Fibroblast of lung (primary cell): ENCODE results near the gene ZNF112. TPM values are rescaled to one million over a fixed set of nuclear protein-coding genes. Genes with fewer than 3 reads are reported as not detected.

ENCODE experiments used
- DNase-seq, 2 donors: peaks; one replicate each; pipeline versions ENCODE4 v3.0.0 to v3.0.0-alpha.2; 2010; ENCODE audit warnings: low read depth in 2 of 2
- H2AFZ ChIP-seq: 2 replicates; pipeline ENCODE4 v1.5.1; 2012; ENCODE audit warnings: low read length, control low read depth, inconsistent platforms
- H3K27ac ChIP-seq: 2 replicates; pipeline ENCODE4 v1.5.1; 2011; ENCODE audit warnings: low read length, control low read depth; ENCODE audit not compliant: insufficient read depth
- H3K27me3 ChIP-seq: 2 replicates; pipeline ENCODE4 v1.5.1; 2011; ENCODE audit warnings: mild to moderate bottlenecking, low read length; ENCODE audit not compliant: control insufficient read depth, insufficient read depth
- H3K36me3 ChIP-seq: 2 replicates; pipeline ENCODE4 v1.5.1; 2011; ENCODE audit warnings: low read length; ENCODE audit not compliant: control insufficient read depth, insufficient read depth
- H3K4me1 ChIP-seq: 2 replicates; pipeline ENCODE4 v1.5.1; 2011; ENCODE audit warnings: low read length; ENCODE audit not compliant: control insufficient read depth, insufficient read depth; ENCODE audit errors: extremely low read depth
- H3K4me2 ChIP-seq: 2 replicates; pipeline ENCODE4 v1.5.1; 2011; ENCODE audit warnings: low read length, control low read depth; ENCODE audit not compliant: insufficient read depth; ENCODE audit errors: extremely low read depth
- H3K4me3 ChIP-seq, 4 experiments: fragments of 200-600 bp in 1 of 4; sonication (generic) in 1 of 4; replicated peaks in 1 of 4; 2 replicates each; pipeline ENCODE4 v1.5.1; 2011 to 2016; ENCODE audit warnings: low read length in 4 of 4, low read depth in 3 of 4, mild to moderate bottlenecking in 3 of 4, control low read depth in 2 of 4, inconsistent platforms in 1 of 4, mixed read lengths in 1 of 4; ENCODE audit not compliant: insufficient read depth in 1 of 4; ENCODE audit errors: control extremely low read depth in 1 of 4
- H3K79me2 ChIP-seq: 2 replicates; pipeline ENCODE4 v1.5.1; 2012; ENCODE audit warnings: mild to moderate bottlenecking, low read length, inconsistent platforms; ENCODE audit not compliant: control insufficient read depth, insufficient read depth
- H3K9ac ChIP-seq: 2 replicates; pipeline ENCODE4 v1.5.1; 2011; ENCODE audit warnings: mild to moderate bottlenecking, low read length, control low read depth; ENCODE audit not compliant: insufficient read depth
- H3K9me3 ChIP-seq: 2 replicates; pipeline ENCODE4 v1.5.1; 2012; ENCODE audit warnings: low read depth, low read length; ENCODE audit not compliant: control insufficient read depth, insufficient read depth
- H4K20me1 ChIP-seq: 2 replicates; pipeline ENCODE4 v1.5.1; 2011; ENCODE audit warnings: low read length; ENCODE audit not compliant: control insufficient read depth, insufficient read depth; ENCODE audit errors: extremely low read depth
- CTCF ChIP-seq, 2 donors: IDR thresholded peaks in 1 of 2; conservative IDR thresholded peaks in 1 of 2; 1 replicate in 1 of 2; 2 replicates in 1 of 2; pipeline ENCODE4 v1.5.1; 2011 to 2012; ENCODE audit warnings: low read length in 2 of 2, control low read depth in 1 of 2, inconsistent platforms in 1 of 2, low read depth in 1 of 2, mild to moderate bottlenecking in 1 of 2
- EZH2 ChIP-seq: IDR thresholded peaks from 2 replicates; pipeline ENCODE4 v1.5.1; 2012; ENCODE audit warnings: low read length, control low read depth, mild to moderate bottlenecking; ENCODE audit errors: missing control alignments
- polyA plus RNA-seq, 2 donors: library from polyadenylated mRNA; depleted of rRNA in 1 of 2; stranded (reverse) in 1 of 2; unstranded in 1 of 2; fragments of >200 nt; gene quantifications; 2 replicates each; pipeline ENCODE4 v1.2.1, GENCODE V29; 2011 to 2012; ENCODE audit warnings: missing spikeins in 1 of 2
- total RNA-seq: library from RNA; depleted of rRNA; stranded (reverse); fragments of >200 nt; gene quantifications from 2 replicates; pipeline ENCODE4 v1.2.1, GENCODE V29; 2014

Gene ZNF112
- total and polyA plus RNA-seq, 2 donors (not counting 1 experiment from before 2014, with no cell fraction given), result 4.9 to 9.1 TPM

- H3K4me3 ChIP-seq, result peak overlapping the region; percentile 48 to 97 (median 74)
- peak overlapping the region; percentile 83 for H3K4me2 ChIP-seq
- H3K27ac ChIP-seq, result peak overlapping the region; percentile 61
- no peaks in the 10 kb centered on the region for H3K36me3 ChIP-seq
- peak in 1 of 2 donors; percentile 46 for DNase-seq
- no peak for TF ChIP-seq EZH2
- TF ChIP-seq CTCF (conservative IDR thresholded peaks at IDR 0.05 in 1 of 2, IDR thresholded peaks at IDR 0.05 in 1 of 2; ENCODE audit: low read depth in 1 of 2, low read length in 2 of 2), result no peak
- H3K79me2 ChIP-seq, result no peaks in the 10 kb centered on the region
- no peaks in the 10 kb centered on the region for H3K27me3 ChIP-seq
- H3K9me3 ChIP-seq, result no peaks in the 10 kb centered on the region
- peak overlapping the region; percentile 68 for H3K9ac ChIP-seq
- H2AFZ ChIP-seq, result peak overlapping the region; percentile 98
- H3K4me1 ChIP-seq, result peaks cover 4% of the 10 kb centered on the region
- H4K20me1 ChIP-seq, result no peaks in the 10 kb centered on the region
Measured at GRCh38 chr19:44303976-44304568, 52.4 kb downstream of the ZNF112 start.

GRCh38 chr19:44303320-44303719, 53.2 kb downstream of the ZNF112 start:
- Histone ChIP-seq H3K79me2 (no peaks in the 10 kb centered on the region), H3K36me3 (no peaks in the 10 kb centered on the region), H3K27me3 (no peaks in the 10 kb centered on the region), H3K9me3 (no peaks in the 10 kb centered on the region), H2AFZ (peak overlapping the region; percentile 98), H3K4me3 (peak overlapping the region; percentile 48 to 97 (median 74)), H4K20me1 (no peaks in the 10 kb centered on the region), H3K4me2 (peak overlapping the region; percentile 83), H3K9ac (no peak overlapping the region), H3K27ac (no peak overlapping the region), H3K4me1 (peaks cover 4% of the 10 kb centered on the region)
- no peak for TF ChIP-seq EZH2
- no peak for TF ChIP-seq CTCF (conservative IDR thresholded peaks at IDR 0.05 in 1 of 2, IDR thresholded peaks at IDR 0.05 in 1 of 2; ENCODE audit: low read depth in 1 of 2, low read length in 2 of 2)
- DNase-seq, result no peak

GRCh38 chr19:44284968-44285367, 71.5 kb downstream of the ZNF112 start:
- Histone ChIP-seq H3K27ac (no peak overlapping the region), H3K4me1 (no peaks in the 10 kb centered on the region), H3K9me3 (no peaks in the 10 kb centered on the region), H3K4me2 (no peak overlapping the region), H3K9ac (no peak overlapping the region), H3K4me3 (no peak overlapping the region), H2AFZ (no peak overlapping the region), H3K36me3 (no peaks in the 10 kb centered on the region), H3K27me3 (no peaks in the 10 kb centered on the region), H4K20me1 (no peaks in the 10 kb centered on the region), H3K79me2 (no peaks in the 10 kb centered on the region)
- no peak for DNase-seq
- TF ChIP-seq CTCF (conservative IDR thresholded peaks at IDR 0.05 in 1 of 2, IDR thresholded peaks at IDR 0.05 in 1 of 2; ENCODE audit: low read depth in 1 of 2, low read length in 2 of 2), result no peak
- TF ChIP-seq EZH2, result no peak
